ENCODE data around the gene LCTL. TPM values are rescaled to one million over a fixed set of nuclear protein-coding genes. Genes with fewer than 3 reads are reported as not detected.
"Not testable (repeated sequence)": the region's sequence is repeated elsewhere in the genome, so short reads cannot be mapped to it uniquely, and the experiment has no call there.

Gene LCTL
- total and polyA plus RNA-seq, 5 donors from 2014 or later = 0.11 TPM; not detected in 4

DNA sequence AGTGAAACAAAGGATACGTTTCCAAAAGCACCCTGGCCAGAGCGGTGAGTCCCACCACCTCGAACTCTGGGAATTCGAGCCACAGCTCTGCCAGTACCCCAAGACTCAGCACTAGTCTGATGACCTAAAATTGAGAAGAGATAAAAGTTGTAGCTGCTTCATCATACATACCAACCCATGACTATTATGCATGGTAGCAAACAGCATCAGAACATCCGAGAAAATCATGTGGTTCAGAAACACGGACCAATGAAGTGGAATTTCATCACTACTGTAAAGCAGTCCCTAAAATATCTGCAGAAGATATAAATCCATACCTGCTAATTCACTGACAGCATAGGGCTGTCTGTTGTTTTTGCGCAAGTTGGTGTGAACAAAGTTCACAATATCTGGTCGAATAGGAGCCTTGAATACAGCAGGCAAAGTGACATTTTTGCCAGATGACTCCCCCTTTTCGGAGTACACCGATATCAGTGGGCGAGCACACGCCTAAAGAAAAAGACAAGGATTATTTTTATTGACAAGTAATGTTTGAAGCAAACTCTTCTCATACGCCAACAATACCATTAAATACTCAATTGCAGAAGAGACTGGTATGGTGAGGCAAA lies 62.7 kb downstream of the LCTL start:
- not testable (repeated sequence) for H3K27me3 ChIP-seq (ENCODE audit: control insufficient read depth, insufficient read depth, low read length); H3K9me3 ChIP-seq (ENCODE audit: control insufficient read depth in 2 of 2, low read length in 2 of 2); DNase-seq; H3K27me3 Mint-ChIP-seq; H3K9me3 Mint-ChIP-seq; ATAC-seq (ENCODE audit: low read depth in 2 of 2)
- peaks cover 23% of the 10 kb centered on the region for H3K4me1 ChIP-seq (ENCODE audit: control insufficient read depth, insufficient read depth, low read length, poor library complexity, severe bottlenecking)
- Mint-ChIP-seq H3K36me3 (peaks cover 39% of the 10 kb centered on the region), H3K27ac (peak overlapping the region in 2 of 3 donors; percentile 96 to 99), H3K4me3 (peak overlapping the region; percentile 98 to 100 (median 100)), H3K4me1 (peaks cover 28 to 73% (median 46%) of the 10 kb centered on the region in 4 donors)
- peak overlapping the region; percentile 98 for H3K4me3 ChIP-seq (ENCODE audit: low read depth, low read length)
- H3K36me3 ChIP-seq (ENCODE audit: control insufficient read depth, insufficient read depth, low read length) = peaks cover 51% of the 10 kb centered on the region
- peak overlapping the region; percentile 96 for H3K27ac ChIP-seq (ENCODE audit: insufficient read depth, low read length, poor library complexity, severe bottlenecking)

DNA sequence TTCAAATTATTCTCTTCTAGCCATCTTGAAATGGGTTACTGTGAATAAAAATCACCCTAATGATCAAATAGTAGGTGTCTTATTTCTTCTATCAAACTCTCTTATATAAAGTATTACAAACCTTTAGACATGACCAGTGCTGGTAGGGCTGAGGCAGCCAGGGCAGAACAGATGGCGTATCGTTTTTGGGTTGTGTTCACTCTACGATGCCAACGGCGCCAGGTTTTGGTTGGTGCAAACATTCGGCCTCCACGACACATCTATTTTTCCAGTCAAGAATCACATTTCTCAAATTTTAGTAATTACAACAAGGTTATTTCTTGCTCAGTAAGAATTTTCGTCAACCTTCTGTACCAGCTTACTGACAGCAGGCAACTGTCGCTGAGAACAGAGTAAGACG lies 63.3 kb downstream of the LCTL start:
- peaks cover 46% of the 10 kb centered on the region for H3K36me3 Mint-ChIP-seq
- Histone ChIP-seq H3K27ac (ENCODE audit: insufficient read depth, low read length, poor library complexity, severe bottlenecking) (no peak overlapping the region), H3K4me3 (ENCODE audit: low read depth, low read length) (peak overlapping the region; percentile 98), H3K36me3 (ENCODE audit: control insufficient read depth, insufficient read depth, low read length) (peaks cover 53% of the 10 kb centered on the region), H3K9me3 (ENCODE audit: control insufficient read depth in 2 of 2, low read length in 2 of 2) (no peaks in the 10 kb centered on the region), H3K27me3 (ENCODE audit: control insufficient read depth, insufficient read depth, low read length) (no peaks in the 10 kb centered on the region), H3K4me1 (ENCODE audit: control insufficient read depth, insufficient read depth, low read length, poor library complexity, severe bottlenecking) (peaks cover 27% of the 10 kb centered on the region)
- H3K9me3 Mint-ChIP-seq = no peaks in the 10 kb centered on the region
- peaks cover 11% of the 10 kb centered on the region for H3K27me3 Mint-ChIP-seq
- H3K4me1 Mint-ChIP-seq = peaks cover 28 to 74% (median 46%) of the 10 kb centered on the region in 4 donors
- H3K4me3 Mint-ChIP-seq = peak overlapping the region; percentile 98 to 100 (median 100)
- no peak for ATAC-seq (ENCODE audit: low read depth in 2 of 2)
- H3K27ac Mint-ChIP-seq = peak overlapping the region; percentile 5 to 96 (median 33)
- no peak for DNase-seq

DNA sequence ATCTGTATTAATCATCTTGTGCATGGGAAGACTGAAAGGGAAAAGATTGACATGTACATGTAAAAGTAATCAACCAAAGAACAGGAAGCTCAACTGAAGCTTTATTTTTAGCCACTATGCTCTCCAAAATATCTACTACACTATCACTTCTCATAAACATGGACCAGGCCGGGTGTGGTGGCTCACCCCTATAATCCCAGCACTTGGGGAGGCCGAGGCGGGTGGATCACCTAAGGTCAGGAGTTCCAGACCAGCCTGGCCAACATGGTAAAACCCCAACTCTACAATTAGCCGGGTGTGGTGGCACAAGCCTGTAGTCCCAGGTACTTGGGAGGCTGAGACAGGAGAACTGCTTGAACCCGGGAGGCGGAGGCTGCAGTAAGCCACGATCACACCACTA lies 65.5 kb downstream of the LCTL start:
- Mint-ChIP-seq H3K4me1 (peaks cover 21 to 81% (median 48%) of the 10 kb centered on the region in 4 donors), H3K27me3 (peaks cover 12% of the 10 kb centered on the region), H3K4me3 (peak overlapping the region in 2 of 4 donors; percentile 75), H3K36me3 (peaks cover 49% of the 10 kb centered on the region)
- not testable (repeated sequence) for H3K27ac ChIP-seq (ENCODE audit: insufficient read depth, low read length, poor library complexity, severe bottlenecking); H3K27ac Mint-ChIP-seq; H3K9me3 Mint-ChIP-seq; DNase-seq; H3K4me3 ChIP-seq (ENCODE audit: low read depth, low read length); ATAC-seq (ENCODE audit: low read depth in 2 of 2); H3K27me3 ChIP-seq (ENCODE audit: control insufficient read depth, insufficient read depth, low read length); H3K9me3 ChIP-seq (ENCODE audit: control insufficient read depth in 2 of 2, low read length in 2 of 2)
- Histone ChIP-seq H3K4me1 (ENCODE audit: control insufficient read depth, insufficient read depth, low read length, poor library complexity, severe bottlenecking) (peaks cover 43% of the 10 kb centered on the region), H3K36me3 (ENCODE audit: control insufficient read depth, insufficient read depth, low read length) (peaks cover 55% of the 10 kb centered on the region)

DNA sequence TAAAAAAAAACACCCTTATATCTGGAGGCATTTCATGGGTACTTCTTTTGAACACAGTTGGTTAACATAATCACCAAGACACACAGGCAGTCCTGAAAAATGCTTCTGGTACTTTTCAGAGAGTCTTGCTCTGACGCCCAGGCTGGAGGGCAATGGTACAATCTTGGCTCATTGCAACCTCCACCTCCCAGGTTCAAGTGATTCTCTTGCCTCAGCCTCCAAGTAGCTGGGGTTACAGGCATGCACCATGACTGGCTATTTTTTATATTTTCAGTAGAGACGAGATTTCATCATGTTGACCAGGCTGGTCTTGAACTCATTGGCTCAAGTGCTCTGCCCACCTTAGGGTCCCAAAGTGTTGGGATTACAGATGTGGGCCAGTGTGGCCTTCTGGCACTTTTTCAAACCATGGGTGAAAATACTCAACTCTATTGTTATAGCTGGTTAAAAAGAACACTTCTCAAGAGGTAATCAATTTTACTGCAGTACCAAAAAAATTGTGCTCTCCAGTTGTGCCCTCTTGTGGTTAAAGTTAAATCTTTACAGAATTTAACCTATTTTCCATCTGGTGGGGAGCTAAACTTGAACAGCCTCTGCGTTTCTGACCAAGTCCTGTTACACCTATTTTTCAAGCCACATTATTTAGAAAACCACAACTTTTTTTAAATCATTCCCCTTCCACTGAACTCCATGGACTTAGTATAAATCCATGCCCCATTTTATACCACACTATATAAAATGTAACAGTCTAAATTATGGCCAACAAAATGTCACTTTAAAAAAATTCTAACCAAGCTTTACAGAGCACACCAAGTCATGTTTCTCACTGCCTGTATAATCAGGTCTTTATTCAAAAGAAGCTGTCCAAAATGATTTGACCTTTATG lies 67.1 kb downstream of the LCTL start:
- peak overlapping the region; percentile 38 to 99 (median 98) for H3K4me3 Mint-ChIP-seq

More for the DNA sequence above, 67.1 kb downstream of the LCTL start:
- DNase-seq (peak in 2 of 3 donors; percentile 68), ATAC-seq (ENCODE audit: low read depth in 2 of 2) (no peak)
- peaks cover 5% of the 10 kb centered on the region for H3K27me3 Mint-ChIP-seq
- H3K9me3 Mint-ChIP-seq = no peaks in the 10 kb centered on the region
- Histone ChIP-seq H3K27ac (ENCODE audit: insufficient read depth, low read length, poor library complexity, severe bottlenecking) (peak overlapping the region; percentile 92), H3K27me3 (ENCODE audit: control insufficient read depth, insufficient read depth, low read length) (no peaks in the 10 kb centered on the region), H3K36me3 (ENCODE audit: control insufficient read depth, insufficient read depth, low read length) (peaks cover 71% of the 10 kb centered on the region), H3K4me3 (ENCODE audit: low read depth, low read length) (no peak overlapping the region), H3K4me1 (ENCODE audit: control insufficient read depth, insufficient read depth, low read length, poor library complexity, severe bottlenecking) (peaks cover 39% of the 10 kb centered on the region), H3K9me3 (ENCODE audit: control insufficient read depth in 2 of 2, low read length in 2 of 2) (no peaks in the 10 kb centered on the region)
- H3K27ac Mint-ChIP-seq = peak overlapping the region; percentile 9 to 100 (median 99)
- H3K4me1 Mint-ChIP-seq = peaks cover 14 to 77% (median 49%) of the 10 kb centered on the region in 4 donors
- H3K36me3 Mint-ChIP-seq = peaks cover 47% of the 10 kb centered on the region

Other genes with a start within 250 kb of the LCTL start
- gene TIPIN, start 209.3 kb downstream of the LCTL start, total RNA-seq = 6.0 TPM
- 10 to 100 TPM in 2 of 4 donors, 1 to 10 TPM in 2; 6.8 to 11.2 (median 9.4) TPM for gene TIPIN, start 209.3 kb downstream of the LCTL start, polyA plus RNA-seq
- gene MAP2K1, start 179.1 kb downstream of the LCTL start, total RNA-seq = 49.0 TPM
- 10 to 100 TPM; 34.2 to 40.7 (median 37.1) TPM for gene MAP2K1, start 179.1 kb downstream of the LCTL start, polyA plus RNA-seq
- 25.6 TPM for gene SNAPC5, start 68.2 kb downstream of the LCTL start, total RNA-seq
- gene SNAPC5, start 68.2 kb downstream of the LCTL start, polyA plus RNA-seq = 10 to 100 TPM; 58.5 to 80.9 (median 72.3) TPM
- gene RPL4, start 61.1 kb downstream of the LCTL start, total RNA-seq = 2,089 TPM
- gene RPL4, start 61.1 kb downstream of the LCTL start, polyA plus RNA-seq = 1,000 to 10,000 TPM in 2 of 4 donors, 100 to 1,000 TPM in 2; 831 to 1,327 (median 1,144) TPM
- gene ZWILCH, start 60.7 kb downstream of the LCTL start, total RNA-seq = 15.1 TPM
- gene ZWILCH, start 60.7 kb downstream of the LCTL start, polyA plus RNA-seq = 10 to 100 TPM; 10.3 to 15.7 (median 11.5) TPM
- gene SMAD6, start 136.2 kb upstream of the LCTL start, total RNA-seq = 0.27 TPM
- not detected for gene SMAD6, start 136.2 kb upstream of the LCTL start, polyA plus RNA-seq